ENCODE results near the gene SLC22A12.

DNA sequence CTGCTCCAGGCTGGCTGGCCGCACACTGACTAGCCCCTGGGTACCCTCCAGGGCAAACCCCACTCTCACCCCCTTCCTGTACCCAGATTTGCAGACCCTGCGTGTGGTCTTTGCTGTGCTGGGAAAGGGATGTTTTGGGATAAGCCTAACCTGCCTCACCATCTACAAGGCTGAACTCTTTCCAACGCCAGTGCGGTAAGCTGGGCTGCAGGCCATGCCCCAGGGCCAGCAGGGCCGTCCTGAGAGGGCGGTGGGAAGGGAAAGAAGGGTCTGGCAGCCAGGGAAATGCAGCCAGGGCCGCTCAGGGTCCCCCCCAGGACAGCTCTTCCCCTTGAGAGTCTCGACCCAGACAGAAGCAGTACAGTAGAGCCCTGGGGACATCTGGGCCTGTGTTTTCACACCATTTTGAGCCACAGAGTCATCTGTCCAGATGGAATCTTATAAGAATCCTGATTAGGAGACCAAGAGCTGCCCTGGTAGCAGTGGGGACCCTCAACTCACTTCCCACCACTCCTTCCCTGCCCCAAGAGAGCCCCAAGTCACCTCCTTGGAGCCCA lies 22.4 kb upstream of the SLC22A12 start:
- TF ChIP-seq, protein P1, sequence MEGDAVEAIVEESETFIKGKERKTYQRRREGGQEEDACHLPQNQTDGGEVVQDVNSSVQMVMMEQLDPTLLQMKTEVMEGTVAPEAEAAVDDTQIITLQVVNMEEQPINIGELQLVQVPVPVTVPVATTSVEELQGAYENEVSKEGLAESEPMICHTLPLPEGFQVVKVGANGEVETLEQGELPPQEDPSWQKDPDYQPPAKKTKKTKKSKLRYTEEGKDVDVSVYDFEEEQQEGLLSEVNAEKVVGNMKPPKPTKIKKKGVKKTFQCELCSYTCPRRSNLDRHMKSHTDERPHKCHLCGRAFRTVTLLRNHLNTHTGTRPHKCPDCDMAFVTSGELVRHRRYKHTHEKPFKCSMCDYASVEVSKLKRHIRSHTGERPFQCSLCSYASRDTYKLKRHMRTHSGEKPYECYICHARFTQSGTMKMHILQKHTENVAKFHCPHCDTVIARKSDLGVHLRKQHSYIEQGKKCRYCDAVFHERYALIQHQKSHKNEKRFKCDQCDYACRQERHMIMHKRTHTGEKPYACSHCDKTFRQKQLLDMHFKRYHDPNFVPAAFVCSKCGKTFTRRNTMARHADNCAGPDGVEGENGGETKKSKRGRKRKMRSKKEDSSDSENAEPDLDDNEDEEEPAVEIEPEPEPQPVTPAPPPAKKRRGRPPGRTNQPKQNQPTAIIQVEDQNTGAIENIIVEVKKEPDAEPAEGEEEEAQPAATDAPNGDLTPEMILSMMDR (IDR thresholded peaks at IDR 0.05; ENCODE audit: insufficient read depth, low read depth, low read length): no peak
- no peak for TF ChIP-seq EZH2 (IDR thresholded peaks at IDR 0.05; ENCODE audit: insufficient read depth, low read length)
